IMR-90 (cell line): ENCODE measurements around the gene SENP6.
"Not testable (repeated sequence)": the region's sequence is repeated elsewhere in the genome, so short reads cannot be mapped to it uniquely, and the experiment has no call there.

Experiments
- CEBPB ChIP-seq: IDR thresholded peaks from 2 replicates; pipeline ENCODE4 v1.6.1; 2012; ENCODE audit warnings: low read depth, low read length, improper control_type of control experiment
- MAFK ChIP-seq: IDR thresholded peaks from 2 replicates; pipeline ENCODE4 v1.6.1; 2012; ENCODE audit warnings: low read depth, low read length, improper control_type of control experiment
- MAZ ChIP-seq: IDR thresholded peaks from 2 replicates; pipeline ENCODE4 v1.6.1; 2012; ENCODE audit warnings: low read depth, mild to moderate bottlenecking, low read length, improper control_type of control experiment, moderate library complexity, borderline replicate concordance
- POLR2A ChIP-seq: IDR thresholded peaks from 2 replicates; pipeline ENCODE4 v1.6.1; 2012; ENCODE audit warnings: mild to moderate bottlenecking, low read depth, low read length
- RAD21 ChIP-seq: IDR thresholded peaks from 2 replicates; pipeline ENCODE4 v1.6.1; 2012; ENCODE audit warnings: low read length, improper control_type of control experiment
- TF ChIP-seq, protein P1 (sequence below): conservative IDR thresholded peaks from 2 replicates; pipeline ENCODE4 v1.5.1; 2012; ENCODE audit warnings: mild to moderate bottlenecking, low read depth, low read length, improper control_type of control experiment
- TF ChIP-seq, protein P2 (sequence below): fragments of 150-350 bp; IDR thresholded peaks from 2 replicates; pipeline ENCODE4 v1.6.1; 2017; ENCODE audit warnings: mild to moderate bottlenecking, antibody characterized with exemption, low read length, low read depth
- TF ChIP-seq, protein P3 (sequence below): fragments of 150-350 bp; IDR thresholded peaks from 2 replicates; pipeline ENCODE4 v1.6.1; 2016; ENCODE audit warnings: low read depth, mild to moderate bottlenecking, low read length, moderate library complexity, borderline replicate concordance

DNA sequence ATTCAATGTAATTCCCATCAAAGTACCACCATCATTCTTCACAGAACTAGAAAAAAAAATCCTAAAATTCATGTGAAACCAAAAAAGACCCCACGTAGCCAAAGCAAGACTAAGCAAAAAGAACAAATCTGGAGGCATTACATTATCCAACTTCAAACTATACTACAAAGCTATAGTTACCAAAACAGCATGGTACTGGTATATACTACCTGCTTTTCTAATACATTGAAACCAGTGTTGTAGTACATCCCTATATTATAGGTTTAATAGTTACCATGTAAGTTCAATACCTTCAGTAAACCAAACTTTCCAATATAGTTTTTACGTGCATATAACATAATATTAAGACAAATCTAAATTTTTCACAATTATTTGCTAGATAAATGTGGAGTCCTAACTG, 17.1 kb upstream of the SENP6 start:
- not testable (repeated sequence) for TF ChIP-seq POLR2A, MAZ, RAD21, CEBPB, MAFK
- TF ChIP-seq, protein P1, sequence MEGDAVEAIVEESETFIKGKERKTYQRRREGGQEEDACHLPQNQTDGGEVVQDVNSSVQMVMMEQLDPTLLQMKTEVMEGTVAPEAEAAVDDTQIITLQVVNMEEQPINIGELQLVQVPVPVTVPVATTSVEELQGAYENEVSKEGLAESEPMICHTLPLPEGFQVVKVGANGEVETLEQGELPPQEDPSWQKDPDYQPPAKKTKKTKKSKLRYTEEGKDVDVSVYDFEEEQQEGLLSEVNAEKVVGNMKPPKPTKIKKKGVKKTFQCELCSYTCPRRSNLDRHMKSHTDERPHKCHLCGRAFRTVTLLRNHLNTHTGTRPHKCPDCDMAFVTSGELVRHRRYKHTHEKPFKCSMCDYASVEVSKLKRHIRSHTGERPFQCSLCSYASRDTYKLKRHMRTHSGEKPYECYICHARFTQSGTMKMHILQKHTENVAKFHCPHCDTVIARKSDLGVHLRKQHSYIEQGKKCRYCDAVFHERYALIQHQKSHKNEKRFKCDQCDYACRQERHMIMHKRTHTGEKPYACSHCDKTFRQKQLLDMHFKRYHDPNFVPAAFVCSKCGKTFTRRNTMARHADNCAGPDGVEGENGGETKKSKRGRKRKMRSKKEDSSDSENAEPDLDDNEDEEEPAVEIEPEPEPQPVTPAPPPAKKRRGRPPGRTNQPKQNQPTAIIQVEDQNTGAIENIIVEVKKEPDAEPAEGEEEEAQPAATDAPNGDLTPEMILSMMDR: not testable (repeated sequence)
- TF ChIP-seq, protein P2, sequence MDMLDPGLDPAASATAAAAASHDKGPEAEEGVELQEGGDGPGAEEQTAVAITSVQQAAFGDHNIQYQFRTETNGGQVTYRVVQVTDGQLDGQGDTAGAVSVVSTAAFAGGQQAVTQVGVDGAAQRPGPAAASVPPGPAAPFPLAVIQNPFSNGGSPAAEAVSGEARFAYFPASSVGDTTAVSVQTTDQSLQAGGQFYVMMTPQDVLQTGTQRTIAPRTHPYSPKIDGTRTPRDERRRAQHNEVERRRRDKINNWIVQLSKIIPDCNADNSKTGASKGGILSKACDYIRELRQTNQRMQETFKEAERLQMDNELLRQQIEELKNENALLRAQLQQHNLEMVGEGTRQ: not testable (repeated sequence)
- TF ChIP-seq, protein P3, sequence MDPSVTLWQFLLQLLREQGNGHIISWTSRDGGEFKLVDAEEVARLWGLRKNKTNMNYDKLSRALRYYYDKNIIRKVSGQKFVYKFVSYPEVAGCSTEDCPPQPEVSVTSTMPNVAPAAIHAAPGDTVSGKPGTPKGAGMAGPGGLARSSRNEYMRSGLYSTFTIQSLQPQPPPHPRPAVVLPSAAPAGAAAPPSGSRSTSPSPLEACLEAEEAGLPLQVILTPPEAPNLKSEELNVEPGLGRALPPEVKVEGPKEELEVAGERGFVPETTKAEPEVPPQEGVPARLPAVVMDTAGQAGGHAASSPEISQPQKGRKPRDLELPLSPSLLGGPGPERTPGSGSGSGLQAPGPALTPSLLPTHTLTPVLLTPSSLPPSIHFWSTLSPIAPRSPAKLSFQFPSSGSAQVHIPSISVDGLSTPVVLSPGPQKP: not testable (repeated sequence)
